K562 (cell line): Measurements from ENCODE around the gene CDH1. TPM values are rescaled to one million over a fixed set of nuclear protein-coding genes. Genes with fewer than 3 reads are reported as not detected.

Experiments
- ATAC-seq: fragments of 200-7000 bp; cut with Tn5 transposase; 3 replicates; pipeline ENCODE4 v1.9.1; 2020; ENCODE audit warnings: moderate library complexity
- BruUV-seq: library from RNA; stranded (reverse); fragments of 400-500 nt; replicated peaks from 2 replicates; lab custom pipeline; 2021; lab: Mats Ljungman, UMichigan
- CTCF ChIA-PET: fragments of 300-600 bp; formaldehyde crosslinking; extraction: SDS; loops from one replicate; lab custom pipeline; 2021; ENCODE audit warnings: low intra/inter-chr PET ratio; lab: Yijun Ruan, JAX
- POLR2A ChIA-PET: fragments of 300-600, 350-650 bp; sonication (Branson Sonifier 250); formaldehyde crosslinking; extraction: SDS; loops from one replicate; lab custom pipeline; 2021; ENCODE audit warnings: antibody characterized with exemption, inconsistent platforms; lab: Yijun Ruan, JAX
- DNase-seq, 4 experiments: peaks; one replicate each; pipeline versions ENCODE4 v3.0.0 to v3.0.0-alpha.2; 2011 to 2018; ENCODE audit warnings: low spot score in 3 of 4, mixed read lengths in 3 of 4; ENCODE audit errors: extremely low read depth in 1 of 4
- FAIRE-seq: peaks from 2 replicates; lab custom pipeline; 2011; peaks lifted over from hg19 to GRCh38; lab: Jason Lieb, UNC
- H2AFZ ChIP-seq: 2 replicates; pipeline ENCODE4 v1.6.0; 2011; ENCODE audit warnings: low read depth, low read length, control low read depth, inconsistent platforms
- H3K27ac ChIP-seq: fragments of 200-600 bp; 3 replicates; pipeline ENCODE4 v1.8.0; 2011; ENCODE audit warnings: low read depth, mild to moderate bottlenecking, control low read depth, inconsistent platforms, low read length, moderate library complexity, mixed read lengths; ENCODE audit errors: extremely low read depth
- H3K27me3 ChIP-seq, 2 experiments: fragments of 300-600 bp in 1 of 2; 2 replicates in 1 of 2; 3 replicates in 1 of 2; pipeline versions ENCODE4 v1.6.0 to v1.8.0; 2011; ENCODE audit warnings: inconsistent platforms in 2 of 2, low read length in 2 of 2, mild to moderate bottlenecking in 1 of 2, mixed read lengths in 1 of 2, moderate library complexity in 1 of 2; ENCODE audit not compliant: control insufficient read depth in 2 of 2, insufficient read depth in 2 of 2
- H3K36me3 ChIP-seq: fragments of 300-600 bp; 3 replicates; pipeline ENCODE4 v1.8.0; 2011; ENCODE audit warnings: mild to moderate bottlenecking, low read length, inconsistent platforms; ENCODE audit not compliant: control insufficient read depth, insufficient read depth
- H3K4me1 ChIP-seq, 2 experiments: fragments of 200-600 bp in 1 of 2; replicated peaks in 1 of 2; 2 replicates in 1 of 2; 3 replicates in 1 of 2; pipeline versions ENCODE4 v1.5.1 to v1.8.0; 2011; ENCODE audit warnings: inconsistent platforms in 2 of 2, low read length in 2 of 2, mild to moderate bottlenecking in 1 of 2, mixed read lengths in 1 of 2, moderate library complexity in 1 of 2; ENCODE audit not compliant: control insufficient read depth in 2 of 2, insufficient read depth in 2 of 2
- H3K4me2 ChIP-seq: 2 replicates; pipeline ENCODE4 v1.6.1; 2011; ENCODE audit warnings: low read length, control low read depth, inconsistent platforms, mixed read lengths; ENCODE audit not compliant: insufficient read depth
- H3K4me3 ChIP-seq: fragments of 200-600 bp; sonication (generic), shearing (Covaris generic); 2 replicates; pipeline ENCODE4 v1.5.1; 2016; ENCODE audit warnings: control low read depth, inconsistent platforms
- H3K79me2 ChIP-seq: fragments of 200-600 bp; 3 replicates; pipeline ENCODE4 v1.8.0; 2011; ENCODE audit warnings: low read length, inconsistent platforms; ENCODE audit not compliant: control insufficient read depth, insufficient read depth
- H3K9ac ChIP-seq, 2 experiments: 2 replicates each; pipeline versions ENCODE4 v1.6.0 to v1.6.1; 2011; ENCODE audit warnings: low read depth in 2 of 2, low read length in 2 of 2, control low read depth in 1 of 2, inconsistent platforms in 1 of 2, mild to moderate bottlenecking in 1 of 2, mixed read lengths in 1 of 2; ENCODE audit not compliant: insufficient read depth in 1 of 2
- H3K9me1 ChIP-seq: one replicate; pipeline ENCODE4 v1.6.0; 2011; ENCODE audit warnings: inconsistent platforms, mild to moderate bottlenecking, low read length, moderate library complexity; ENCODE audit not compliant: control insufficient read depth, insufficient read depth
- H3K9me3 ChIP-seq: replicated peaks from 2 replicates; pipeline ENCODE4 v1.5.1; 2011; ENCODE audit warnings: low read depth, low read length, inconsistent platforms; ENCODE audit not compliant: control insufficient read depth, insufficient read depth
- H4K20me1 ChIP-seq: replicated peaks from 2 replicates; pipeline ENCODE4 v1.6.1; 2011; ENCODE audit warnings: low read length, inconsistent platforms, mixed read lengths; ENCODE audit not compliant: control insufficient read depth, insufficient read depth
- CTCF ChIP-seq, 3 experiments: IDR thresholded peaks in 2 of 3; conservative IDR thresholded peaks in 1 of 3; 2 replicates each; pipeline ENCODE4 v1.5.1; 2011 to 2012; ENCODE audit warnings: low read length in 3 of 3, mild to moderate bottlenecking in 3 of 3, control low read depth in 2 of 3, improper control_type of control experiment in 1 of 3, inconsistent platforms in 1 of 3, low read depth in 1 of 3, mixed read lengths in 1 of 3, moderate library complexity in 1 of 3; ENCODE audit not compliant: insufficient read depth in 2 of 3
- FIP1L1 ChIP-seq: fragments of 200-400 bp; formaldehyde crosslinking; IDR thresholded peaks from 2 replicates; pipeline ENCODE4 v1.6.1; 2018; ENCODE audit warnings: mild to moderate bottlenecking, low read depth, low read length; ENCODE audit not compliant: poor library complexity, severe bottlenecking
- RAD21 ChIP-seq, 2 experiments: fragments of 250-450 bp in 1 of 2; fragments of 450-650 bp in 1 of 2; sonication (Bioruptor Pico) in 1 of 2; formaldehyde crosslinking in 1 of 2; IDR thresholded peaks in 1 of 2; conservative IDR thresholded peaks in 1 of 2; 2 replicates each; pipeline versions ENCODE4 v1.4.0 to v1.8.0; 2020 to 2022; ENCODE audit warnings: mild to moderate bottlenecking in 2 of 2, moderate library complexity in 1 of 2
- REST ChIP-seq, 2 experiments: fragments of 450-650 bp; formaldehyde crosslinking in 1 of 2; IDR thresholded peaks; 2 replicates each; pipeline versions ENCODE4 v1.4.0 to v1.6.1; 2014 to 2020; ENCODE audit warnings: mild to moderate bottlenecking in 2 of 2, borderline replicate concordance in 1 of 2, low read depth in 1 of 2
- WGBS: fragments of 100-300 bp; shearing (Covaris generic); methylation state at CpG from one replicate; pipeline ENCODE4 v1.1.6; 2016; ENCODE audit warnings: low coverage, mixed read lengths; ENCODE audit not compliant: insufficient coverage; ENCODE audit errors: missing lambda C conversion rate; 5-methylcytosine and 5-hydroxymethylcytosine counted together
- in situ Hi-C: fragments of 300-500 bp; cut with MboI; formaldehyde crosslinking; loops from 4 replicates; pipeline ENCODE4 v1.15.0; 2018; ENCODE audit warnings: inconsistent platforms, mixed read lengths
- intact Hi-C: fragments of 100-400 bp; cut with micrococcal nuclease; formaldehyde crosslinking; loops from 2 replicates; pipeline ENCODE4 v1.14.2; 2022
- polyA plus RNA-seq, 8 experiments: library from polyadenylated mRNA; depleted of rRNA in 4 of 8; stranded (reverse) in 5 of 8; unstranded in 3 of 8; fragments of >200 nt; fragmentation: Nextera tagmentation in 2 of 8; fragmentation: Illumina TruSeq in 1 of 8; extraction: Ambion mirVana in 2 of 8; extraction: Trizol in 1 of 8; gene quantifications; 2 replicates each; pipeline versions ENCODE4 v1.2.1 to v1.2.3, GENCODE V29; 2011 to 2014; ENCODE audit warnings: inconsistent platforms in 1 of 8, missing spikeins in 1 of 8
- total RNA-seq, 7 experiments: library from RNA; depleted of rRNA in 6 of 7; stranded (reverse); fragments of >200 nt in 6 of 7; fragmentation: Illumina TruSeq in 2 of 7; extraction: Trizol in 2 of 7; gene quantifications; 2 replicates each; pipeline versions ENCODE4 v1.2.1 to v1.2.3, GENCODE V29; 2011 to 2021; ENCODE audit warnings: low replicate concordance in 1 of 7

Gene CDH1
- total and polyA plus RNA-seq, 9 of the 15 experiments (the other 6 are each of a cell fraction or from before 2014, with no cell fraction given) = 0.01 to 0.69 TPM; not detected in 7

- Histone ChIP-seq H3K27me3 (no peaks in the 10 kb centered on the region), H3K27ac (no peak overlapping the region)
- ATAC-seq = peak; percentile 47; the same call in 1 of the 3 replicates
- WGBS = 49% methylated on average over 3 of the region's 3 CpGs
- TF ChIP-seq REST (IDR thresholded peaks at IDR 0.05; ENCODE audit: borderline replicate concordance) = peak; percentile 15; the same call in 1 of the 2 replicates
- TF ChIP-seq REST (CRISPR knock-in tag; IDR thresholded peaks at IDR 0.05; ENCODE audit: low read depth) = no peak
- 0 out of 6 replicates have a peak, but pooled peaks of 1 of the 3 experiments have one; percentile 33 for TF ChIP-seq CTCF (IDR thresholded peaks at IDR 0.05 in 2 of 3, conservative IDR thresholded peaks at IDR 0.05 in 1 of 3; ENCODE audit: insufficient read depth in 2 of 3, low read depth in 1 of 3, low read length in 3 of 3)
- peak in 1 of 2 experiments; percentile 42; a peak in 2 of 4 replicates for TF ChIP-seq RAD21 (CRISPR knock-in tag; conservative IDR thresholded peaks at IDR 0.05 in 1 of 2, IDR thresholded peaks at IDR 0.05 in 1 of 2)
- no peak for TF ChIP-seq FIP1L1
- TF ChIP-seq, all 486 proteins: peak for 3
- Histone ChIP-seq H3K79me2 (no peaks in the 10 kb centered on the region), H3K4me1 (peaks cover 0 to 6% of the 10 kb centered on the region in 2 experiments; a peak in 1 of 5 replicates), H3K9ac (no peak overlapping the region), H2AFZ (no peak overlapping the region), H3K9me3 (no peaks in the 10 kb centered on the region), H3K36me3 (no peaks in the 10 kb centered on the region), H3K4me3 (no peak overlapping the region), H3K4me2 (no peak overlapping the region), H3K9me1 (no peaks in the 10 kb centered on the region), H4K20me1 (no peaks in the 10 kb centered on the region)
- in situ Hi-C loops (no loop called here), intact Hi-C loops (no loop called here)
- FAIRE-seq (no peak), DNase-seq (no peak)
- POLR2A ChIA-PET = interaction anchor here (0.7 kb wide), 1 partner anchor 717 kb away, joined by 3 read pairs; no protein-coding TSS in a partner anchor
- BruUV-seq = no TSS peak
- CTCF ChIA-PET = interaction anchor here (0.7 kb wide), 1 partner anchor 952 kb away, joined by 3 read pairs; no protein-coding TSS in a partner anchor
Observed at GRCh38 chr16:68749432-68749831, 12.3 kb downstream of the CDH1 start.
